Measurements from ENCODE around the gene UMAD1.

Gene UMAD1

DNA sequence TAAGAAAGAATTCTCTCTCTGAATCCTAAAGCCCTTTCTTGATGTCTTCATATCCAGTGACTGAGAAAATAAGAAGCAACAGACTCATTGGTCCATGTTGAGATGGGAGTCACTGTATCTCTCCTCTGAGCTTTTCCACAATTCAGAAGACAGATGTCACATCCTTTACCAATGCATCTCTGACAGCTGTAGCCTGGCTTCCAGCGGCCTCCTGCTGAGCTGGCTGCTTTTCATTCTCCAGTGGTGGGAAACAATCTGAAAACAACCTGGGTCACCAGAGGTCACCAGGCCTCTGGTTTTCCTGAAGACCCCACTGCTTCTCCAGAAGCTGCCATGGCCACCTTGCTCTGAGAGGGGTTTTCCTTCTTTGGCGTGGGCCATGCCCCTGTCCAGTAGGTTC, 96.1 kb downstream of the UMAD1 start:
- DNase-seq, result no peak

DNA sequence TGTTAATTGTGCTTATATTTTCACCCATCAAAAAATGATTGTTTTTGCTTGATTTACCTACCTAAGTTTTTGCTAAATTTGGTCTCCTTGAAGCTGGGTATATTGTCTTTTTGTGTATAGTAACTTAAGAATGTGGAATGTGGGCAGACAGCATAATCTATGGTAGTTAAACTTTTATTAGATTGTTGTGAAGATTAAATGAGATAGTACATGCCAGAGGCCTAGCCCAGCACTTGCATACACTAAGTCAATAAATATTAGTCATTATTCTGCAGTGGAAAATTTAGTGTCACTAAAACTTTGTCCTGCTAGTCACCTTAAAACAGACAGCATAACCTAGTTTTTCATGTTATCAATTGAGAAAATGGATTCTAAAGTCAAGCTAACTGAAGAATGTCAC, 97.1 kb downstream of the UMAD1 start:
- DNase-seq, result no peak

DNA sequence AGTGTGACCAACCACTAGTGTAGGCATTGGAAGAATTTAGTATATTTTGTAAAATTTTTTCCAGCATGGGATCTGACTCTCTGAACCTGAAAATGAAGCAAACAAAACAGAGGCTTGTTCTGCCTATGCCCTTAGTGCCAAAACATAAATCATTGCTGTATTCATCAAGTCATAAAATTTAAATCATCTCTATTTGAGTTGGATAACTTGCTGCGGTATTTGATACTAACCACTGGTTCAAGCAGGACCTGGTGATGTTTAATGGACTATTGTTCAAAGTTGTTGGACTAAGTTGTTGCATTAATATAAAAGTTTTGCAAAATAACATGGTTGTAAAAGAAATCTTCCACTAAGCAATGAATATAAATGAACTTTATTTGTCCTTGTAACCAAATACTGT, 97.6 kb downstream of the UMAD1 start:
- DNase-seq, result no peak

DNA sequence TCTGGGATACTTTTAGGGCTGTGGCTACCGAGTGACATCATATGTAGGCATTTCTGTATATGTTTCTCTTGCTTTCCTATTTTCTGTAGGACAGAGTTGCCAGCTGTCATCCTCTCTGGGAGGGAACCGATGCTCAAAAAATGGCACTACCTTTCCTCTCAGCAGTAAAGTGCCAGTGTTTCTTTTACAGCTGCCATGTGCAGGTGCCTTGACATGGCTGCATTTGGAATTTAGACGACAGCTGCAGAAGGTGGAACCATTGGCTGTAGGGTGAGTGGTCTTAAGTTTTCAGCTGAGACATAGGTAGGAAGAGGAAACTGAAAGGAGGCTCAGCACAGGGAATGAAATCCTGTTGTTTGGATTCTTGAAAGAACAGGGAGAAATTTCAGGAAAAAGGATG, 98.1 kb downstream of the UMAD1 start:
- no peak for DNase-seq

DNA sequence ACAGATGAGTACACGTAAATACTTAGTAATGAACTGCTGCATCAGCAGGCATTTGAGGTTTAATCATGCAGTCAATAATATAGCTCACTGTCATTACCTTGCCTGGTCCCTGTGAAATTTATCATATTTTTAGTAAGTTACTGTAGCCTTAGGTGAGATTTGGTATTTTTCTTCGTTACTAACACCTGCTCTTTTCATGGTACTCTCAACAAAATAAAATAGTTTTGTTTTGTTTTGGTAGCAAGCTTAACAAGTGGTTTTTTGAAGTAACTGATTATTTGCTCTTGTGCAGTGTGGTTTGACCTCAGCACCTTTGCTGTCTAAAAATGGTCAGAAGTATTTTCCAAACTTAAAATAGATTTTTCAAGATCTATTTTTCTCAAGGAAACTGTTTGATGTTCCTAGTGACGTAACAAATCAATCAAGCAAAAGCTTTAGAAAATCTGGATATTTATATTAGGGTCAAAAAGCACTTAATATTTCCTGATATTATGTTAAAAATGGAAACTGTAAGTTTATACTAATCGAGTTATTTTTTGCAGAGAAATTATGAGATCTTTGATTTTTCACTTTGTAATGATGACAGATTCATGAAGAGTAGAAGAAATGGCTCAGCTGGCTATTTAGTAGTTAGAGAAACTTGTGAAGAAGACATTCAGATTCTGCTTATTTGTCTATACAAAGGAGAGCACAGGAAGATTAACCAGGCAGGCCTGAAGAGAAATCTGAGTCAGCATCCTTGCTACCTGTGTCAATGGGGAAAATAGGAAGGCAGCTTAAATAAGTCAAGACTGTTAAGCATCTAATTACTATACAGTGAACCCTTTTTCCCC, 98.9 kb downstream of the UMAD1 start:
- no peak for DNase-seq

DNA sequence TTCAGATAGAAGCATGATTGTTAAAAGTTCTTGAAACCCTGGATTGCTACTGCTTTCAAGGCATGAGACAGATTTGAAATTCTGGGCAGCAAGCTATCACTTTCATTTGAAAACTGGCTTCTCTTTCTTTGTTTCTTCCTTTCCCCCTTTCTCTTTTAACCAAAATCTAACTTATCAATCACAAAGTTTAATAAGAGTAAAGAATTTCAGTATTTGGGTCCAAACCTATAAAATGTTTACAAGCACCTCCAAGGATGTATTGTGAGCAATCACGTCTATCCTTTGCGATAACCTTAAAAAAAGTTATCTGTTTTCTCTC, 99.4 kb downstream of the UMAD1 start:
- DNase-seq, result no peak

DNA sequence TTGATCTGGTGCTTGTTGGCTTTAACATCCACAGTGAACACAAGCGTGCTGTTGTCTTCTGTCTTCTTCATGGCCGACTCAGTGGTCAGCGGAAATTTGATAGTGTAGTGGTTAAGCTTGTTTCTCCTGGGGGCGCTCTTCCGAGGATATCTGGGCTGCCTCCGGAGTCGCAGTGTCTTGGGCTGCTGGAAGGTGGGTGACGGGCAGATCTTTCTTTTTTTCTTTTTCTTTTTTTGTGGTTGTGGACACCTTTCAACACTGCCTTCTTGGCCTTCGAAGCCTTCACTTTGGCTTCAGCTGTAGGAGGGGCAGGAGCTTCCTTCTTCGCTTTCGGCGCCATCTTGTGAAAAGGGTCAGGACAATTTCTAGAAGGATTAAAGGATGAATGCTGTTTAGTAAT, 101.7 kb downstream of the UMAD1 start:
- DNase-seq, result no peak

DNA sequence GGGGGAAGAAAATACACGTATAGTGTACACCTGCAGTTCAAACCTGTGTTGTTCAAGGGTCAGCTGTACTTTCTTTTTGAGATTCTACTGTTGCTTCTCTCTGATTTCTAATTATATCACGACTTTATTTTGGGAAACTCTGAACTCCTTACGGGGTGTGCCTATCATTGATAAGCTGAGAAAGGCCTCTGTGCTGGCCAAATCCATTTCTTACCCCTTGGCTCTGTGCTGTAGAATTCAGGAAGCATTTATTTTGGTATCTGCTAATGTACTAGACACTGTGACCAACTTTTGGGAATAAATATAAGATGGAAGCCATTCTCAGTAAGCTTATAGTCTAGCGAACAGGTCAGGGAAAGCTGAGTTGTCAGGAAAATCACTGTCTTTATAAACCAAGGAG, 104.7 kb downstream of the UMAD1 start:
- no peak for DNase-seq

DNA sequence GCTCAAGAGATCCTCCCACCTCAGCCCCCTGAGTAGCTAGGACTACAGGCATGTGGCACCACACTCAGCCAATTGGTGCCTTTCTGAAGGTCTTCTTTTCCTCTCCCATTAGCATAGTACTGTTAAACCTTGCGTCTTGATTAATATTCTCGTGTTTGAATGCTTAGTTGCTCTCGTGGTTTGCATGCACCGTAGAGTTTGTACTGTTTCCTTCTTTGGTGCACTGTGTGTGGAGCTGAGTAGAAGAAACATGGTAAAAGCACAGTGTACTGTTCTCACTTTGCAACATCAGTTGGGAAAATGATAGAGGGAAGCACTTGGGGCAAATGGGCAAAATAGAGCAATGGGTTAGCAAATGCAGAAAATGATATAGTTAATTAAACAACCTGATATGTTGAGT, 105.4 kb downstream of the UMAD1 start:
- DNase-seq, result no peak

DNA sequence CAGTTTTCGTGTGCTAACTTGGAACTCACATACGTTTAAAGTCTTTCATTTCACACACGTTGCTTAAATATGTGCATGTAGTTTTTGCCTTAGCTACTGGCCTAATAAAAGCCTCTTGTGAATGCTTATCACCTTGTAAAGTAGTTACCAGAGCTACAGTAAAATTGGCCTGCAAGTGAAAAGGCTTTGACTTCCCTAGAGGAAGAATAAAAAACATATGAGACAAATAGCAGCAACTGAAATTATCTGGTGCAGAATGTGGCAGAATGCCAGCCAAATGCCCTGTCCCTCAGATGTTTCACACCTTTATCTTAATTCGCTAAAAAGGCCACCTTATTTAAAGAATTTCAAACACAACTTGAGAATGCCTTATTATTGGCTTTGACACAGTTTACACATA, 105.9 kb downstream of the UMAD1 start:
- DNase-seq, result no peak

DNA sequence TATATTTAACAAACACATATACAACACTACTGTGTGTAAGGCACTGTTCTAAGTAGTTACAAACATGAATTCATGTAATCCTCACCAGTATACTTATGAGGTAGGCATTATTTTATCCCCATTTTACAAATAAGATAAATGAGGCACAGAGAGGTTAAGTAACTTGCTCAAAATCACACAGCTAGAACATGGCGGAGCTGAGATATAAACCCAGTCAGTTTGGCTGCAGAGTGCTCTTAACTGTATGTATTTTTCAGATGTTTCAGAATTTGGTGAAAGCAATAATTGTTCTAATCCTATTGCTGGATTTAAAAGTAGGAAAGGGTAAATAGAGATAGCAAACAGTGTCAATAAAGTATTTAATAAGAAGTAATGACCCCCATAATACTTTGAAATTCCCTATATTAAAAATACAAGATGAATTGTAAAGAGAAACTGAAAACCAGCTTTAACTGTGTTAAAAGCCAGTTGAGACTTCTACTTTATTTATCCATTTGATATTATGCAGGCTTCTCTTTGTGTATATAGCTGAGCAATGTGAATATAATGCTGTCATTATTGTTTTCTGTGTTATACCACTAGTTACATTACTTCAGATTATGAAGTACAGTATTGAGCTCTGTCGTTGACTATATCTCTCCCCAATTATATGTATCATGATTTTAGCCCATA, 110.2 kb downstream of the UMAD1 start:
- DNase-seq, result no peak

DNA sequence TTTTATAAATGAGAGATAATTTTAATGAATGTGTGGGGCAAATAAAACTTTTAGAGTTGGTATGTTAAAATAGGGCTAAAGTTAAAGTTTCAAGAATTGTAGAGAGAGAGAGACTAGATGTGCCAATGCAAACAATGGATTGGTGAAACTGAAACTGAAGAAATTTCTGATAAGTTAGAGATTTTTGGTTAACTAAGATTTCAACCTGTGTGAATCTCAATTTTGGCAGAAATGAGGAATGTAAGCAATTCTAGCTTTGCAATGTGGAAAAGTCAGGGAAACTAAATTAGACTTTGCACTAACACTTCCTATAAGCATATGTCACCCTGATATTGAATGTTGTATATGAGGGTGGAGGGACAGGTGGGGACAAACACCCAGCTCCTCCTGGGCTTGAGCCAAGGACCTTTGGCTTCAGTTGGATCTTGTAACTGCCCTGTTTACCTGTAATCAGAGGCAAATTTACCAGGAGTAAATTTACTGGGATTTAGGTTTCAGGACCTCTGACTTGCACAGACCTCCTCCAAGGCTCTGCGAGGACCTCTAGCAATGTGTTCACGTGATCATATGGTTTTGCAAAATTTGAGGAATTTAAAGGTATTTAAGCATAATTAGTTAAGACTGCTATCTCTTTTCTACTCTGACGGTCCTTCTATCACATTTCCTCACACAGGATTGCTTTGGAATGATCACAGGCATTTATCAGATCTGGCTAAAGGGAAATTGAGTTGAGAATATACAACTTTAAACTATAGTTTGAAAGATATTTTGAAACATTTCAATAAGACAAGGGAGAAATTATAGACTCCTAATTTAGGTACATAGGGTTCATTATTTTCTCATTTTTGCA, 110.9 kb downstream of the UMAD1 start:
- DNase-seq, result no peak

DNA sequence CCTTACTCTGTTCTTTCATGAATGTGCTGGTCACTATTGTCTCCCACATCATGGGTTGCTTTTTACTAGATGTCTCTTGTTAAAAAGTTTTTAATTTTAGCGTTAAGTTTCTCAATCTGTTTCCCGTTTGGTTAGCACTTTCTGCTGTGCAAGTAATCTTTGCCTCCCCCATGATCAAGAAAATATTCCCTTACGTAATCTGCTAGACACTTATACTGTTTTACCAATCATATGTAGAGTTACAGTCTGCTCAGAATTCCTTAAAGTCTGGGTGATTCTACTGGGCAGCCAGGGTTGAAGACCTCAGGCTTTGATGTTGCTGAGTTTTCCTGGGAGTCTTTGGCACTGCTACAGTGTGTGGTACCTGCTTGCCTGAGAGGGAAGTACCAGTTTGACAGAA, 116.0 kb downstream of the UMAD1 start:
- DNase-seq, result no peak

DNA sequence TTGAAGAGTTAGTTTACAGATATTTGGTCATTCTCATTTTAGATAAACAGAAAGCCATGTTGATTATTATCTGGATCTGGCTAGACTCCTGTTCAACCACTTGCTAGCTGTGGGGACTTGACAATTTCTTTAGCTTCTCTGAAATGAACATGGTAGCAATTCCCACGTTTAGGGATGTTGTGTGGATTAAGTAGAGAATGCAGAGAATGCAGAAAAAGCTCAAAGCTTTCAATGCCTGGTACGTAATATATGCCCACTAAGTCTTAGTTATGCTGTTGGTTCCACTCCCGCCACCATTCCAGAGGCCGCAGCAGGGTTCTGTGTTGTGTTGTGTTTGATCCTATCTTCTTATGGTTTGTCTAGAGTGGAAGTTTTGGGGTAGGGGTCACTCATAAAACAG, 117.0 kb downstream of the UMAD1 start:
- no peak for DNase-seq

DNA sequence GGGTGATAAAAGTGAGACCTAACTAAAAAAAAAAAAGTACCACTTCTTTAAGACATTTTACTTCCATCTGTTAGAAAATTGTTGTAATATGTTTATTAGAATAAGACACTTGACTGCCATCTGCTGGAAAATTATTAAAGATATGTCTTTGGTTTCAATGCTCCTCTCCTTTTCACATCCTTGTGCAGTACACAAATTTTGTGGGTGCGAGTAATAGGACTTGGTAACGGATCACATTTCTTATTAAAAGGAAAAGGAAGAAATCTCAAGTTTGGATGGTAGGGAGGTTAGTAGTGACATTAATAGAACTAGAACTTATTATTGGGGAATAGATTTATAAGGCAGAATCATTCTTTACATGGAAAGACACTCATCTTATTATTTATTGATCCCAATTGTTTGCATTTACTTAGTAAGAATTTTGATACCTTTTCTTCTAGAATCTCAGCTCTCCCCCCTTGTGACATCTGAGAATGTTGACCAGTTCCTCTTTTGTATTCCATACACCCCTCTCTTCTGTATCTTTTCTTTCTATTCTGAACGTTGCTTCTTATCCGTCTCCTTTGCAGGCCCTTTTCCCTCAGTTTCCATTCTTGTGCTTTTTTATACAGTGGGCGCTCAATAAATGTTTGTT, 120.9 kb downstream of the UMAD1 start:
- DNase-seq, result peak; percentile 17

DNA sequence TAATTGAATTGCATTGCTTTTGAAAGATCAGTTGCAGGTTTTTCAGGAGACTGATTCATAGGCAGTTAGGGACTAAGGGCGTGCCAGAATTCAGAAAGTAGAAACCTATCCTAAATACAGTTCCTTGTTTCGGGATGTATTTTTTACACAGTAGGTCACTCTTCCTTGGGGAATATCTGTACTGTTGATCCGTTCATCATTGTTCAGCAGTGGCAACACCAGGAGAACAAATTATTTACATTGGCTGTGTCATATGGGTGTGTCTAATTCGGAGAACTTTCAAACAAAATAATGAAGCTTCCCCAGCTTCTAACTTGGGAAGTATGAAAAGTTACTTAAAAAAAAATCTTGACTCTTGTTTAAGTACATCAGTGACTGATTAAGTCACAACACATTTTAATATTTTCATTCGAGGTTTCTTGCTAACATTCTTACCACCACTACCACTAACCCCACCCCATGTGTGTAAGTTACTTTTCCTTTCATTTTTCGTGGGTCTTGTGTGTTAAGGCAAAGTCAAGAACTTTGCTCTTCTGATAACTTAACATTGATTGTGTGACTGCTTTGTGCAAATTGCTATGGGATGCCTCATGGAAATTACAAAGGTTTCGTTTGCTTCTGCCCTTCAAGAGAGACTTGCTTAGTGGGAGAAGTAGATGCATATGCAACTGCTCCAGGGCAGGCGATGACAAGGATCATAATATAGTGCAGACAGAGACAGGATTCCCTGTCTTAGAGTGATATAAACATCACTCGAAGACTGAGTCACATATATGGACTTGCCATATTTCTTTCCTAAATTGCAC, 121.6 kb downstream of the UMAD1 start:
- DNase-seq, result peak; percentile 70

DNA sequence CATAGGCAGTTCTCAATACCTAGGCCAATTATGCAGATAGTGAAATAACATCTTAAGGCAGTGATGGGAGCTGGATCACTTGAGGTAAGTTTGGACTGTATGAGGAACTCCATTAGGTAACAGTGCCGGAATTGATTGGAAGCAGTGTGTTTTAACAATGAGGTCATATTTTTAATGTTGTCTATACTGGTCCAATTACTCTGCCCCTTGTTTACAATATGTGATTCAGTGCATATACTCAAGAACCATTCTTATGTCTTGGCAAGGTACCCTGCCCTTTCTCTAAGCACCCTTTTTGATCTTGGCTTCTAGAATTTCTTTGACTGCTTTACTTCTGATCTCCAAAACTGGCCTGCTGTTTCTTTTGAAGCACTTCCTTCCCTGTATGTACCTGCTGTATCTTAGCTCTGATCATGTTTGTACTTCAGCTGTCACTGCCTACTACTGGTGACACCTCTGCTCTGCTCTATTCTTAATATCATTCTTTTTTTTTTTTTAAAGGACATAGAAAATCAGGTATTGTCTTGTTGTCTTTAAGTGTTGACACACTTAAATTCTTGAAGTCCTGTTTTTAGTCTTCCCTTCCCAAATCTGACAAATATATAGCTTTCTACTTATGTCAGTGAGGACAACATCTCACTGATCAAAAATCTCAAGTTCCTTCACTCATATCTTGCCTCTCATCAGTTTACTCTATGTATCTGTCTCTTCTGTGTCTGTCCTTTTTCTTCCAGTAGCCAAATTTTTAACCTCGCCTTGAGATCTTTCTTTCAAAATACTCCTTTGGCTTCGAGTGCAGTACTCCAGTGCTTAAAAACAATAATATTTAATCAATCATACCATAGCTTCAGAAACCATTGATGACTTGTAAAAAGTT, 124.2 kb downstream of the UMAD1 start:
- DNase-seq, result no peak

DNA sequence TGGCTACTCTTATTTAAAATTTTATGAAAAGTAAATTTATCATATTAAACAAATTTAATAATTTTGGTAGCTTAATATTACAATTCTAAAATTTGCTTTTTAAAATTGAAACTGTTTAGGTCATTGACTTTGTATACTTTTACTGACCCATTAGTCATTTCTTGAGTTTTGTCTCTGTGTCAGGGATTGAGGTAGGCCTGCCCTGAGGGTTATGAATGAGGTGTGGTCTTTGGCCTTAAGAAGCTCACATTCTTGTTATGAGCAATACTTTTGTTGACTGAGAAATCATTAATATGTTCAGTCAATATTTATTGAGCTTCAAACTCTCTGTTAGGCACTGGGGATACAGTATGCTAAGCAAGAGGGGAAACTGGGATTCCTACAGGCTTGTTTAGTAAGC, 124.9 kb downstream of the UMAD1 start:
- DNase-seq, result no peak

DNA sequence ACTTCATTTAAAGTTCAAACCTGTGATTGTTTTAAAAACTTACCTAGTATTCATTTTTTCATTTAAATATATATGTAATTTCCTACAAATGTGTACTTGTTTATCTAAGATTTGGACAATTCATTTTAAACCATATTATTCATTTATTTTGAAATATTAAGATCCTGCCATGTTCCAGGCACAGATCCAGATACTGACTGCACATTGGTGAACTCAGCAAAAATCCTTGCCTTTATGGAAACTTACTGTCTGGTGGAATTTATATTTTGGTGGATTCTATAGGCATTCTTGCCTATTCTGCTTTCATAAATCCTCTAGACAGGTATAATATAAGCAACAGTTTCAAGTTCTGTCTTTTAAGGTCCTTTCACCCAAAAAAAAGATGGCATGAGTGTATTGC, 126.1 kb downstream of the UMAD1 start:
- DNase-seq, result no peak

DNA sequence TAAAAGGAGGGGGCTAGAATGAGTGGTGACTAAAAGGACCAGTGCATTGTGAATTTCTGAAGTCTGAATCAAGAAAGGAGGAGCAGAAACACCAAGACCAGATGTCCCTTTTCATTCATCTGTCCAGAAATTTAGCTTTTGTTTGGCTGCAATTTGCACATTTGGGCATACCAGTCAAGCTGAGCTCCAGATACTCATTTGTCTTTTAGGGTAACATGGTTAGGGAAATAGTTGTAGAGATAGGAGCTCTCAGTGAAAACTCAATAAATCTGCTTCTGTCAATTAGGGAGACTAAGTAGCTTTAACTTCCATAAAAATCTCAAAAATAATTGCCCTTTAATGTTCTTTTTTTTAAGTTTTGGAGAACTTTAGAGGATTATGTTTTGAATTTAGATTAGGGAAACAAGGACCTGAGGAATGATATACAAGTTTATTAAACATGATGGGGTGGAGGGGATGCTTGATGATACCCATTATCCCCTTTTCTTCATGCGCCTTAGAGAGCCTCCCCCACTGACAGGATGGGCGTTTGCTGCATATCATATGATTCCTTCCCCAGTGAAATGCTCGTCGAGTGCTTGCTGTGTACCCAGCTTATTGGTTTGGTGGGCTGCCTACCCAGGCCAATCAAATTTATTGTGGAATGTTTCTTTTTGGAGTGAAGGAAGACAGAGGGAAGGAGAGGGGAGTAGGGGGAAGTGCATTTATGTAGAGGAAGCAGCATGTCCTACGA, 128.6 kb downstream of the UMAD1 start:
- no peak for DNase-seq
